ENCODE data around the gene PMF1.
"Not testable (repeated sequence)": the region's sequence is repeated elsewhere in the genome, so short reads cannot be mapped to it uniquely, and the experiment has no call there.

The PMF1 gene

GRCh38 chr1:156213644-156213966 is 798 bp downstream of the PMF1 start:
- ChIA-PET CTCF (interaction anchor here (0.8 to 1.1 kb wide), 3 partner anchors 12 to 84 kb away, joined by 3 to 8 read pairs (median 3); no protein-coding TSS in a partner anchor), POLR2A (ENCODE audit: low non-redundant PET) (interaction anchor here (0.6 to 1.0 kb wide), 2 partner anchors 17 to 72 kb away, joined by 3 to 4 read pairs; no protein-coding TSS in a partner anchor)
- H3K27ac ChIP-seq: peak overlapping the region; percentile 93
- TF ChIP-seq CTCF (conservative IDR thresholded peaks at IDR 0.05; ENCODE audit: low read depth): no peak
- DNase-seq (ENCODE audit: low spot score): no peak

- DNase-seq (ENCODE audit: low spot score): peak; percentile 74
- ChIA-PET CTCF (interaction anchor here (0.8 to 1.1 kb wide), 2 partner anchors 11 to 84 kb away, joined by 3 to 8 read pairs; no protein-coding TSS in a partner anchor), POLR2A (ENCODE audit: low non-redundant PET) (no interaction called here)
- H3K27ac ChIP-seq: peak overlapping the region; percentile 93
- TF ChIP-seq CTCF (conservative IDR thresholded peaks at IDR 0.05; ENCODE audit: low read depth): no peak
Observed at GRCh38 chr1:156214024-156214748, 1.4 kb downstream of the PMF1 start.

GRCh38 chr1:156216361-156217086 is 3.7 kb downstream of the PMF1 start:
- DNase-seq (ENCODE audit: low spot score); CTCF ChIA-PET; POLR2A ChIA-PET (ENCODE audit: low non-redundant PET): not testable (repeated sequence)
- peak overlapping the region; percentile 48 for H3K27ac ChIP-seq

GRCh38 chr1:156217871-156218270 is 5.1 kb downstream of the PMF1 start:
- peak overlapping the region; percentile 86 for H3K27ac ChIP-seq
- POLR2A ChIA-PET (ENCODE audit: low non-redundant PET): interaction anchor here (0.6 kb wide), 1 partner anchor 28 kb away, joined by 6 read pairs; no protein-coding TSS in a partner anchor
- peak; percentile 25 for DNase-seq (ENCODE audit: low spot score)
- TF ChIP-seq CTCF (conservative IDR thresholded peaks at IDR 0.05; ENCODE audit: low read depth): no peak
- CTCF ChIA-PET: interaction anchor here (1.0 kb wide), 1 partner anchor 121 kb away, joined by 5 read pairs; no protein-coding TSS in a partner anchor

GRCh38 chr1:156220226-156220625 is 7.4 kb downstream of the PMF1 start:
- TF ChIP-seq CTCF (conservative IDR thresholded peaks at IDR 0.05; ENCODE audit: low read depth): no peak
- no peak for DNase-seq (ENCODE audit: low spot score)
- POLR2A ChIA-PET (ENCODE audit: low non-redundant PET): no interaction called here
- H3K27ac ChIP-seq: peak overlapping the region; percentile 86; the same call in 1 of the 2 replicates
- CTCF ChIA-PET: no interaction called here

- peak overlapping the region; percentile 68 for H3K27ac ChIP-seq
- no peak for TF ChIP-seq CTCF (conservative IDR thresholded peaks at IDR 0.05; ENCODE audit: low read depth)
- CTCF ChIA-PET: interaction anchor here (0.7 to 1.1 kb wide), 2 partner anchors 131 to 163 kb away, joined by 3 to 4 read pairs; no protein-coding TSS in a partner anchor
- POLR2A ChIA-PET (ENCODE audit: low non-redundant PET): no interaction called here
- no peak for DNase-seq (ENCODE audit: low spot score)
Observed at GRCh38 chr1:156221986-156222692, 9.3 kb downstream of the PMF1 start.

All from RWPE1 (cell line).